SIG-M5 treated with dmso at 0.1 percent for 504 hours (cell line): ENCODE results near the gene ACSL3.

Source experiments
- DNase-seq: peaks from one replicate; lab custom pipeline; 2025; ENCODE audit not compliant: unreplicated experiment; lab: John Stamatoyannopoulos, UW

The ACSL3 gene

GRCh38 chr2:222939208-222939856, 78.5 kb downstream of the ACSL3 start:
- DNase-seq: peak; percentile 84

- no peak for DNase-seq
Measured at GRCh38 chr2:222939979-222940378, 79.1 kb downstream of the ACSL3 start.

- no peak for DNase-seq
Measured at GRCh38 chr2:222941510-222942032, 80.7 kb downstream of the ACSL3 start.

- DNase-seq: no peak
Measured at GRCh38 chr2:222942561-222942960, 81.7 kb downstream of the ACSL3 start.

GRCh38 chr2:222942977-222943376, 82.1 kb downstream of the ACSL3 start:
- no peak for DNase-seq

- DNase-seq: no peak
Measured at GRCh38 chr2:222943820-222944219, 83.0 kb downstream of the ACSL3 start.

- no peak for DNase-seq
Measured at GRCh38 chr2:222944552-222944951, 83.7 kb downstream of the ACSL3 start.

GRCh38 chr2:222944971-222945740, 84.3 kb downstream of the ACSL3 start:
- no peak for DNase-seq

- no peak for DNase-seq
Measured at GRCh38 chr2:222945887-222946286, 85.1 kb downstream of the ACSL3 start.

GRCh38 chr2:222946700-222947287, 86.0 kb downstream of the ACSL3 start:
- no peak for DNase-seq

- no peak for DNase-seq
Measured at GRCh38 chr2:222949073-222949472, 88.2 kb downstream of the ACSL3 start.

- DNase-seq: no peak
Measured at GRCh38 chr2:222949690-222950323, 89.0 kb downstream of the ACSL3 start.

GRCh38 chr2:222950638-222951285, 89.9 kb downstream of the ACSL3 start:
- no peak for DNase-seq

- DNase-seq: no peak
Measured at GRCh38 chr2:222952204-222952603, 91.4 kb downstream of the ACSL3 start.

- peak; percentile 60 for DNase-seq
Measured at GRCh38 chr2:222955008-222955407, 94.2 kb downstream of the ACSL3 start.

- no peak for DNase-seq
Measured at GRCh38 chr2:222959358-222959757, 98.5 kb downstream of the ACSL3 start.

- DNase-seq: no peak
Measured at GRCh38 chr2:222960126-222960525, 99.3 kb downstream of the ACSL3 start.

GRCh38 chr2:222963641-222964040, 102.8 kb downstream of the ACSL3 start:
- DNase-seq: no peak

GRCh38 chr2:222964376-222965031, 103.7 kb downstream of the ACSL3 start:
- no peak for DNase-seq

GRCh38 chr2:222965555-222965954, 104.7 kb downstream of the ACSL3 start:
- no peak for DNase-seq
